ENCODE results near the gene CD63.

DNA sequence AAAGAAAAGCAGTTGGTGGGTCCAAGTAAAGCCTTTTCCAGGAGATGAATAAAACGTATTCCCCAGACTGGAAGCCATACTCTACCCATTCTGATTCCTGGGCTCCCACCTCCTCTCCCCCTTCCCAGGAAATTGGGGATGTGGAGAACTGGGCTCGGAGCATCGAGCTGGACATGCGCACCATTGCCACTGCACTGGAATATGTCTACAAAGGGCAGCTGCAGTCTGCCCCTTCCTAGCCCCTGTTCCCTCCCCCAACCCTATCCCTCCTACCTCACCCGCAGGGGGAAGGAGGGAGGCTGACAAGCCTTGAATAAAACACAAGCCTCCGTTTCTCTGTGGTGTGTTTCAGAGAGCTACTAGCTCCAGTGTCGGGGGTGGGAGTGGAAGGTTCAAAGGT lies 9.4 kb downstream of the CD63 start:
- TF ChIP-seq EZH2phosphoT487 (IDR thresholded peaks at IDR 0.05; ENCODE audit: borderline replicate concordance, low read length) = no peak
- TF ChIP-seq, protein P1, sequence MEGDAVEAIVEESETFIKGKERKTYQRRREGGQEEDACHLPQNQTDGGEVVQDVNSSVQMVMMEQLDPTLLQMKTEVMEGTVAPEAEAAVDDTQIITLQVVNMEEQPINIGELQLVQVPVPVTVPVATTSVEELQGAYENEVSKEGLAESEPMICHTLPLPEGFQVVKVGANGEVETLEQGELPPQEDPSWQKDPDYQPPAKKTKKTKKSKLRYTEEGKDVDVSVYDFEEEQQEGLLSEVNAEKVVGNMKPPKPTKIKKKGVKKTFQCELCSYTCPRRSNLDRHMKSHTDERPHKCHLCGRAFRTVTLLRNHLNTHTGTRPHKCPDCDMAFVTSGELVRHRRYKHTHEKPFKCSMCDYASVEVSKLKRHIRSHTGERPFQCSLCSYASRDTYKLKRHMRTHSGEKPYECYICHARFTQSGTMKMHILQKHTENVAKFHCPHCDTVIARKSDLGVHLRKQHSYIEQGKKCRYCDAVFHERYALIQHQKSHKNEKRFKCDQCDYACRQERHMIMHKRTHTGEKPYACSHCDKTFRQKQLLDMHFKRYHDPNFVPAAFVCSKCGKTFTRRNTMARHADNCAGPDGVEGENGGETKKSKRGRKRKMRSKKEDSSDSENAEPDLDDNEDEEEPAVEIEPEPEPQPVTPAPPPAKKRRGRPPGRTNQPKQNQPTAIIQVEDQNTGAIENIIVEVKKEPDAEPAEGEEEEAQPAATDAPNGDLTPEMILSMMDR (conservative IDR thresholded peaks at IDR 0.05; ENCODE audit: low read depth, low read length) = no peak

Measured in PC-3 (cell line).